ENCODE measurements around the gene UBE2L3.

Gene UBE2L3

GRCh38 chr22:21650823-21651520, 83.5 kb downstream of the UBE2L3 start:
- DNase-seq, result no peak

- no peak for DNase-seq
Measured at GRCh38 chr22:21651521-21652009, 84.1 kb downstream of the UBE2L3 start.

- DNase-seq, result peak; percentile 77
Measured at GRCh38 chr22:21652010-21652546, 84.6 kb downstream of the UBE2L3 start.

DNA sequence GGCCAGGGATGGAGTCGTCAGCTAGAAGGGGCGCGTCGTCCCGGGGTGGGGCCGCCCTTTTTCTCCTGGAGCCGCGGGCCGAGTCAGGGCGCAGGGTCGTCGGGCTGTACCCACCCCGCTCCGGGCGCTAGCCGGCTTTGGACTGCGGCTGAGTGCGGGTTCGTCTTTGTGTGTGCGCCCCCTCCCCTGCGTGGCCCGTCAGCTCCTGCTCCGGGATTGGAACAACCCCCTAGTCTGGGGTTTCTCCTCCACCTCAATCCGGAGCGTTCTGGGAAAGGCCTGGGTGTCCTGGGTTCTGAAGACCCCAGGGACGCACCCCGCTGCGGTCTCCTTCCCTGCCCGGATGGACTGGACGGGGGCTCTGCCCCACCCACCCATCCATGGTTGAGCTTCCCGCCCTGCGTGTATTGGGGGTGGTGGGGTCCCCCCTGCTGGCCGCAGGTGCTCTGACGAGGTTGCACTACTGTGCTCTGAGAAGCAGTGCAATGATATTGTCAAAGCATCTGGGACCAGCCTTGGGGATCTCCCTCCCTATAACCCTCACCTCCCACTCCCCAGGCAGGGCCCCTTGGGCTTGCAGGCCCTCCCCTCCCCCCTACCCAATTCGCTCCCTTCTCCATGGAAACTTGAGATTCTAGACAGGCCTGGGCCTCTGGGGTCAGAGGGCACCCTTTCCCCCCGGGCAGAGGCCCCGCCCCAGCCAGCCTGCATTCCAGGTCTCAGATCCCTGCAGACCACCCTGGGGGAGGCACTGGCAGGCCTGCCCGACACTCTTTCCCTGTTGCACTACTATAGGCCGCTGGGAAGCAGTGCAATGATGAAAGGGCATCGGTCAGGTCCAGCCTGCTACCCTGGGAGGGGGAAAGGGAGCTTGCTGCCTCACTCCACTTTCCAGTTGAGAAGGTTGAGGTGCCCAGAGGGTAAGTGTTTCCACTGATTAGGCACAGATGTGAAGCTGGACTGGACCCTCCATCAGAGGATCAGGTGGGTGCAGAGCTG, 85.3 kb downstream of the UBE2L3 start:
- no peak for DNase-seq

GRCh38 chr22:21657020-21657359, 89.5 kb downstream of the UBE2L3 start:
- DNase-seq, result no peak

DNA sequence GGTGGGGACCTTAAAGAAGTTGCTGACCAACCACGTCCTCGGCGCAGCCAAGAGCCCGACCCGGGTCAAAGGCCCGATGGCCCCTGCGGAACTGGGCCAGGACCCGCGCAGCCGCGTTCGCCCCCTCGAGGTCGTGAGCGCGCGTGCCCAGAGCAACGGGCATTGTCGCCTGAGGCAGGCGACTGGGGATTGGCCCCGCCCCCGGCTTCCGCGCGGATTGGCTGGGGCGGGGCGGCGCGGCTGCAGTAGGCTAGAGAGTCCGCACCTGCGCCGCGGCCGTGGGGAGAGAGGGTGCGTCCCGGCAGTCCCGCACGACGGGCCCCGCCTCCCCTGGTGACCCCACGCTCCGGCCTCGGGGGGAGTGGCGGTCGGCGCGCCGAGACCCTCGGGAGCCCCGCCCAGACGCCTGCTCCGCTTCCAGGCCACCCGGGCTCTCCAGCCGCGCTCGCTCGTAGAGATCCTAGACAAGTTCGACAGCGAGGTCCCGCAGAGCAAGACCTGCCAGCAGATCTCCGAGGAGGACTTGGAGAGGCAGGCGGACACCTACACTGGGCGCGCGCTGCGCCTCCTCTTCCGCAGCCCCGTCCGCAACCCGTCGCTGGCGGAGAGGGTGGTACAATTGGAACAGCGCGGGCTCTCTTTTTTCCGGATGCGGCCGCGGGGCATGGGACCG, 90.0 kb downstream of the UBE2L3 start:
- peak; percentile 71 for DNase-seq

GRCh38 chr22:21659864-21660525, 92.5 kb downstream of the UBE2L3 start:
- no peak for DNase-seq

DNA sequence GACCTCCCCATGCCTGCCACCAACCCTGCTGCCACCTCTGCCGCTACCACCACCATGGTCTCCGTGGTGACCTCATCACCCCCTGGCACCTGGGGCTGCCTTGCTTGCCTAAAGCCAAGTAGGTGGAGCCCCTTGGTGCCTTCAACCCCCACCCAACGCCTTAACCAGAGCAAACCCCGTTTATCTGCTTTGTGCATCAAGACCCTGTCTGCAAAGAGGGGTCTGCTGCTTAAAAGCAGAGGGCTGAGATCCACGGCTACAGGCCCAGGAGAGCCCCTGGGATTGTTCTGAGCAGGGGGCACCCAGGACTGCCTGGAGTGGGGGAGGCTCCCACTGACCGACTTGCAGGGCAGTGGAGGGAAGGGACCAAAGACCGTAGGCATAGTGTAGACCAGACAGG, 93.4 kb downstream of the UBE2L3 start:
- no peak for DNase-seq

- DNase-seq, result no peak
Measured at GRCh38 chr22:21661991-21662390, 94.5 kb downstream of the UBE2L3 start.

DNA sequence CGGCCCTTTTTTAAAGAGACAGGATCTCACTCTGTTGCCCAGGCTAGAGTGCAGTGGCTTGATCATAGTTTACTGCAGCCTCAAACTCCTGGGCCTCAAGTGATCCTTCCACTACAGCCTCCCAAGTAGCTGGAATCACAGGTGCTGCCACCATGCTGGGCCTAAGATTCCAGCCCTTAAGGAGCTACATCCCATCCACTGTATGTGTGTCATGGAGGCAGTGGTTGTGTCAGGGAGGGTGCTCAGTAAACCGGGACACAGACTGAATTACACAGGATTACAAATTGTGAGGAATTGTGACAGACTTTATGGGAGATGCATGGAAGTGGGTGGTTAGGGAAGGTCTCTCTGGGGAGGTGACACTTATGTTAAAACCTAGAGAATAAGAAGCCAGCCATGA, 96.2 kb downstream of the UBE2L3 start:
- DNase-seq, result no peak

DNA sequence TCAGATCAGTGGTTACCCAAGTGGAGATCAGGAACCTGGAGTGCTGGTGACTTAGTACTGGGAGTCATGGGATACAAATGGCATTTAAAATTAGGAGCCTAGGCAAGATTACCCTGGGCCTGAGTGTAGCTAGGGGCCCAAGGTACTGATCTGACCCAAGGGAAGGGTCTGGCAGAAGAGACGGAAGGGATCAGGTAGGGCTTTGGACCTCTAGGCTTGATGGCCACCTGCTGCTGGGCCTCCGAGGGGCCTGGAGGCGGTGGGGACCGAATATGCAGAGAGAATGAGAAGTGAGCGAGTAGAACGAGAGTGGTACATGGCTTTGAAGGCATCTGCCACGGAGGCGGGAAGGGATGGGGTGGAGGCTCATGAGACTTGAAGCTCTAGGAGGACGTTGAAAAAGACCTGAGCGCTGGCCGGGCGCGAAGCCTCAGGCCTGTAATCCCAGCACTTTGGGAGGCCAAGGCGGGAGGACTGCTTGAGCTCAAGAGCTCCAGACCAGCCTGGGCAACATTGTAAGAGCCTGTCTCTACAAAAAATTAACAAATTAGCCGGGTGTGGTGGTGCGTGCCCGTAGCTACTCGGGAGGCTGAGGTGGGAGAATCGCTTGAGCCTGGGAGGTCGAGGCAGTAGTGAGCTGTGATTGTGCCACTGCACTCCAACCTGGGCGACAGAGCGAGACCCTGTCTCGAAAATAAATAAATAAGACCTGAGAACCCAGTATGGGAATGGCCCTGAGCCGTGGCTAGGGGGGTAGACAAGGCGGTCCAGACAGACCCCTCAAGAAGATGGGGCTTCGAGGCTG, 97.7 kb downstream of the UBE2L3 start:
- no peak for DNase-seq

GRCh38 chr22:21666786-21667185, 99.3 kb downstream of the UBE2L3 start:
- no peak for DNase-seq

DNA sequence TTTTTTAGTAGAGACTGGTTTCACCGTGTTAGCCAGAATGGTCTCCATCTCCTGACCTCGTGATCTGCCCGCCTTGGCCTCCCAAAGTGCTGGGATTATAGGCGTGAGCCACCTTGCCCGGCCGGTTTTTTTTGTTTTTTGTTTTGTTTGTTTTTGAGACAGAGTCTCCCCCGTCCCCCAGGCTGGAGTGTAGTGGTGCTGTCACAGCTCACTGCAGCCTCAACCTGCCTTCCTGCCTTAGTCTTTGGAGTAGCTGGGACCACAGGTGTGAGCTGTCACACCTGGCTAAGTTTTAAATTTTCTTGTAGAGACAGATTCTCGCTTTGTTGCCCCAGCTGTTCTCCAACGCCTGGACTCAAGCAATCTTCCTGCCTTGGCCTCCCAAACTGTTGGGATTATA, 101.5 kb downstream of the UBE2L3 start:
- DNase-seq, result no peak

DNA sequence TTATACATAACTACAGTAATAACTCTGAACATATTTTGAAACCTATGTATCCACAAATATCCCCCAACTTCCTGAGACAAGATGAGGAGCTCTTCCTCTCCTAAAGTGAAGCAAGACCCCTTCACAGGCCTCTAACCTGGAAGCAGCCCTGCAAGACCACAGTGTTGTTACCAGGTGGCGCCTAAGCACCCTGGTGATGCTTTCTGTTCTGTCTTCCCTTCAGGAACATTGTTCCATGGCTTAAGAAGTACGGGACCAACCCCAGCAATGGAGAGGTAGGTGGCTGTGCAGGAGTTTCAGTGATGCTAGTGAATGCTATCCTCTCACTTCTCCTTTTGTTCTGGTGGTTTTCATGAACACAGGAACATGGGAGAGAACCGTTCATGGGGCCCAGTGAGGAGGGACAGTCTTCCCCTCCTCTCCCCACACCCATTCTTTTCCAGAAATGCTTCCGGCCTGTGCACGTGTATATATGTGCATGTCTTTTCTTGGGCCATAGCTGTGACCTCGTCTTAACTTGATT, 104.7 kb downstream of the UBE2L3 start:
- no peak for DNase-seq
